Breast epithelium (tissue), 4 donors: ENCODE results near the gene KRTAP12-1. TPM values are rescaled to one million over a fixed set of nuclear protein-coding genes. Genes with fewer than 3 reads are reported as not detected.

Experiments
- DNase-seq, 2 donors: peaks; one replicate each; pipeline ENCODE4 v3.0.0-alpha.2; 2019; ENCODE audit warnings: low spot score in 2 of 2
- H3K27ac ChIP-seq, 2 donors: fragments of 200-600 bp; sonication (generic) in 1 of 2; one replicate each; pipeline ENCODE4 v1.5.1; 2016 to 2019; ENCODE audit warnings: mild to moderate bottlenecking in 1 of 2
- H3K27me3 ChIP-seq, 2 donors: fragments of 200-600 bp; sonication (generic) in 1 of 2; one replicate each; pipeline versions ENCODE4 v1.5.1 to v1.6.0; 2017 to 2019; ENCODE audit warnings: control low read depth in 1 of 2, mild to moderate bottlenecking in 1 of 2
- H3K36me3 ChIP-seq: fragments of 200-600 bp; one replicate; pipeline ENCODE4 v1.5.1; 2019
- H3K4me1 ChIP-seq, 2 donors: fragments of 200-600 bp; sonication (generic); one replicate each; pipeline ENCODE4 v1.5.1; 2016 to 2019; ENCODE audit warnings: control low read depth in 1 of 2
- H3K4me3 ChIP-seq, 3 donors: fragments of 200-600 bp; sonication (generic); 1 replicate in 2 of 3; 2 replicates in 1 of 3; pipeline ENCODE4 v1.5.1; 2016 to 2019; ENCODE audit warnings: mild to moderate bottlenecking in 3 of 3, moderate library complexity in 2 of 3
- H3K9me3 ChIP-seq, 2 donors: fragments of 200-600 bp; sonication (generic) in 1 of 2; one replicate each; pipeline ENCODE4 v1.5.1; 2016 to 2019; ENCODE audit warnings: control low read depth in 1 of 2
- POLR2A ChIP-seq: fragments of 450-650 bp; IDR thresholded peaks from one replicate; pipeline ENCODE4 v1.6.1; 2016; ENCODE audit warnings: antibody characterized with exemption, mild to moderate bottlenecking, moderate library complexity
- POLR2AphosphoS5 ChIP-seq, 3 donors: sonication (generic); formaldehyde crosslinking; IDR thresholded peaks; one replicate each; pipeline ENCODE4 v1.6.1; 2017; ENCODE audit warnings: antibody characterized with exemption in 3 of 3
- intact Hi-C: fragments of 100-400 bp; cut with DNase I; formaldehyde crosslinking; loops from one replicate; pipeline ENCODE4 v1.15.1; 2023; ENCODE audit warnings: low total_unique reads
- total RNA-seq, 3 donors: library from RNA; depleted of rRNA; stranded (reverse); fragments of >200 nt; gene quantifications; one replicate each; pipeline ENCODE4 v1.1.0, GENCODE V29; 2016
- TF ChIP-seq, protein P1 (sequence below), 3 donors: fragments of 450-650 bp; IDR thresholded peaks; one replicate each; pipeline ENCODE4 v1.5.1; 2016 to 2017; ENCODE audit warnings: antibody characterized with exemption in 3 of 3, mild to moderate bottlenecking in 3 of 3, moderate library complexity in 3 of 3

The KRTAP12-1 gene
- total RNA-seq, 3 donors from 2014 or later, result not detected

DNA sequence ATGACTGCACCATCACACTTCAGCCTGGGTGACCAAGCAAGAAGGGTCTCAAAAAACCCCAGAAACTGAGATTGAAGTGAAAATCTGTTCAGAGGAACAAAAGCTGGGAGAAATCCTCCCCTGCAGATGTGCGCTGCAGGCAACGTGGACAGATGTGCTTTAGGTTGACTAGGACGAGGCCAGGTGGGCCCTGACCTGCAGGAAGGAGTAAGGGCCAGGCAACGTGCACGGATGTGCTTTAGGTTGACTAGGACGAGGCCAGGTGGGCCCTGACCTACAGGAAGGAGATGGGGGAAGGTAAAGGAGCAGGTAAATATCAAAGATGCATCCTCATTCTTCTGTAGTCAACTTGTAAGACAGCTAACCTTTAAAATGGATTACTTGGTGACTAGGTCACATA lies 2.5 kb upstream of the KRTAP12-1 start:
- Histone ChIP-seq H3K36me3 (no peaks in the 10 kb centered on the region), H3K27me3 (peaks cover 0 to 31% of the 10 kb centered on the region in 2 donors), H3K27ac (no peak overlapping the region), H3K4me3 (no peak overlapping the region), H3K9me3 (no peaks in the 10 kb centered on the region), H3K4me1 (no peaks in the 10 kb centered on the region)
- no peak for DNase-seq
- TF ChIP-seq, protein P1, sequence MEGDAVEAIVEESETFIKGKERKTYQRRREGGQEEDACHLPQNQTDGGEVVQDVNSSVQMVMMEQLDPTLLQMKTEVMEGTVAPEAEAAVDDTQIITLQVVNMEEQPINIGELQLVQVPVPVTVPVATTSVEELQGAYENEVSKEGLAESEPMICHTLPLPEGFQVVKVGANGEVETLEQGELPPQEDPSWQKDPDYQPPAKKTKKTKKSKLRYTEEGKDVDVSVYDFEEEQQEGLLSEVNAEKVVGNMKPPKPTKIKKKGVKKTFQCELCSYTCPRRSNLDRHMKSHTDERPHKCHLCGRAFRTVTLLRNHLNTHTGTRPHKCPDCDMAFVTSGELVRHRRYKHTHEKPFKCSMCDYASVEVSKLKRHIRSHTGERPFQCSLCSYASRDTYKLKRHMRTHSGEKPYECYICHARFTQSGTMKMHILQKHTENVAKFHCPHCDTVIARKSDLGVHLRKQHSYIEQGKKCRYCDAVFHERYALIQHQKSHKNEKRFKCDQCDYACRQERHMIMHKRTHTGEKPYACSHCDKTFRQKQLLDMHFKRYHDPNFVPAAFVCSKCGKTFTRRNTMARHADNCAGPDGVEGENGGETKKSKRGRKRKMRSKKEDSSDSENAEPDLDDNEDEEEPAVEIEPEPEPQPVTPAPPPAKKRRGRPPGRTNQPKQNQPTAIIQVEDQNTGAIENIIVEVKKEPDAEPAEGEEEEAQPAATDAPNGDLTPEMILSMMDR (IDR thresholded peaks at IDR 0.05), result no peak
- no peak for TF ChIP-seq POLR2A
- TF ChIP-seq POLR2AphosphoS5 (IDR thresholded peaks at IDR 0.05), result no peak
- intact Hi-C loops, result no loop called here

DNA sequence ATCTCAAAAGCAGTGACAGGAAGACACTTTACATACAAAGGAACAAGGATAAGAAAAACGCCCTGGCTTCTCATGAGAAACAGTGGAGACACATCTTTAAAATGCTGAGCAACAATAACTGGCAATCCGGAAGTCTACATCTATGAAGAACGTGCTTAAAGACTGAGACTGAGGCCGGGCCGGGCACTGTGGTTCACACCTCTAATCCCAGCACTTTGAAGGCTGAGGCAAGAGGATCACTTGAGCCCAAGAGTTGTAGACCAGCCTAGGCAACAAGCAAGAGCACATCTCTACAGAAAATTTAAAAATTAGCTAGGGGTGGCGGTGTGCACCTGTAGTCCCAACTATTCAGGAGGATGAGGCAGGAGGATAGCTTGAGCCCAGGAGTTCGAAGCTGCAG lies 2.1 kb upstream of the KRTAP12-1 start:
- Histone ChIP-seq H3K27ac (no peak overlapping the region), H3K36me3 (no peaks in the 10 kb centered on the region), H3K27me3 (peaks cover 0 to 31% of the 10 kb centered on the region in 2 donors), H3K4me1 (no peaks in the 10 kb centered on the region), H3K4me3 (no peak overlapping the region), H3K9me3 (no peaks in the 10 kb centered on the region)
- TF ChIP-seq, protein P1 (IDR thresholded peaks at IDR 0.05), result no peak
- no peak for TF ChIP-seq POLR2AphosphoS5 (IDR thresholded peaks at IDR 0.05)
- no peak for TF ChIP-seq POLR2A
- intact Hi-C loops, result no loop called here
- no peak for DNase-seq

DNA sequence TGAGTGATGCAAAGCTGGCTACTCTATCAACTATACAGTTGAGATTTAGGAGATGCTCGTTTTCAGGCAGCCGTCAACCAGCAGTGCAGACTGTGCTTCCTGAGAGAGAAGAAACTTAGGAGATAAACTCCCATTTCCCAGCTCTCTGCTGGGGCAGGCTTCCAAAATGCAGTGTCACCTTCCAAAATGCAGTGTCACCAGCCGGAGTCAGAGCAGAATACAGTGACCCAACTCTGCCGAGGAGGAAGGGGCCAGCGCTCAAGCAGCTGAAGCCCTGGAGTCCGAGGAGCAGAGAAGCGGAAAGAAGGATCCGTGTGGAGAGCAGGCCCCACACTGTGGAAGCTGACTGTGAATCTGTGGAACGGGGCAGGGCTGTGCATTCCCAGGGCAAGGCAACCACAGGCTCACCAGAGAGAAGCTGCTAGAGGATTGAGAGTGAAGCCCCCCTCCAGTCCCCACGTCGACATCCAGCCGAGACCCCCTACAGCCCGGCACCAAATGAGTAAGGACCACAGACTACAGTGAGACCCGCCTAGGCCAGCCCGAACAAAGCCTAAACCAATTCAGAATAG lies 703 bp upstream of the KRTAP12-1 start:
- intact Hi-C loops, result no loop called here
- H3K4me1 ChIP-seq, result no peaks in the 10 kb centered on the region
- no peaks in the 10 kb centered on the region for H3K9me3 ChIP-seq
- TF ChIP-seq, protein P1 (IDR thresholded peaks at IDR 0.05), result no peak
- TF ChIP-seq POLR2A, result no peak
- TF ChIP-seq POLR2AphosphoS5 (IDR thresholded peaks at IDR 0.05), result no peak
- no peak for DNase-seq
- peaks cover 0 to 19% of the 10 kb centered on the region in 2 donors for H3K27me3 ChIP-seq
- H3K36me3 ChIP-seq, result no peaks in the 10 kb centered on the region
- no peak overlapping the region for H3K4me3 ChIP-seq
- H3K27ac ChIP-seq, result no peak overlapping the region

DNA sequence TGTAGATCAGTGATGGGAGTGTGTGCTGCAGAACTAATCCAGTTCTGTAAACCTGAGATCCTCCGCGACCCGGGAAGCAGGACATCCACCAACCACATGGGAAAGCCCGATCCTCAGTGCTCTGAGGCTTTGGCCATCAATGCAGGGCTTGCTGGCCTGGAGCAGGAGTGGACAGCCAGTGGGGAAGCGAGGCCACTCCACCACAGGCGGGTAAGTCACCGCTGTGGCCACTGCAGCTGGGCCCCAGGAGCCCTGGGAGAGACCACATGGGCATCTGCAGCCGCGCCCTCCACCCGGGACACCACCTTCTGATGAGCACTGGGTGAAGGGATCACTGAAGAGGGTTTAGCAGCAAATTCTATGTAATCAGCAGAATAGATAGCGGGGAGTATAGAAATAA lies 811 bp downstream of the KRTAP12-1 start:
- TF ChIP-seq, protein P1 (IDR thresholded peaks at IDR 0.05), result no peak
- TF ChIP-seq POLR2AphosphoS5 (IDR thresholded peaks at IDR 0.05) (no peak), POLR2A (no peak)
- Histone ChIP-seq H3K4me3 (no peak overlapping the region), H3K27ac (no peak overlapping the region), H3K27me3 (peaks cover 0 to 4% of the 10 kb centered on the region in 2 donors), H3K36me3 (no peaks in the 10 kb centered on the region), H3K9me3 (no peaks in the 10 kb centered on the region), H3K4me1 (no peaks in the 10 kb centered on the region)
- DNase-seq, result no peak
- intact Hi-C loops, result no loop called here

DNA sequence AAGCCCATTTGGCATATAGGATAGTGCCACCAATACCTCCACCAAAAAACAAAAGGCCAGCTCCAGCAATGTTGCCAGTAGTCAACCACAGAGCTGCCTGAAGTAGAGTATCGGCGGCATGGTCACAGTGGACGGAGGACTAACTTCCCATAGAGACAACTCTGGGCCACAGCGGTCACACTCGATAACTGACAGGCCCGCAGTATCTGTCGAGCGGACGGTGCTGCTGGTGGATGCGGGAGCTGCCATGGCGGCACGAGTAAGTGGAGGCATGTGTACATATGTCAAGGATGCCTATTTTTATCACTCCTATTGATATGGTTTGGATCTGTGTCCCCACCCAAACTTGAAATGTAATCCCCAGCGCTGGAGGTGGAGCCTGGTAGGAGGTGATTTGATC lies 4.1 kb downstream of the KRTAP12-1 start:
- DNase-seq, result no peak
- intact Hi-C loops, result loop anchor here (10.0 kb wide), 1 partner anchor 153 kb away; no protein-coding TSS in a partner anchor
- Histone ChIP-seq H3K36me3 (no peaks in the 10 kb centered on the region), H3K27me3 (no peaks in the 10 kb centered on the region), H3K4me1 (no peaks in the 10 kb centered on the region), H3K4me3 (no peak overlapping the region), H3K9me3 (peaks cover under 1 to 5% of the 10 kb centered on the region in 2 donors), H3K27ac (no peak overlapping the region)
- TF ChIP-seq, protein P1 (IDR thresholded peaks at IDR 0.05), result no peak
- no peak for TF ChIP-seq POLR2A
- TF ChIP-seq POLR2AphosphoS5 (IDR thresholded peaks at IDR 0.05), result no peak
